GM19025 (cell line): ENCODE data around the gene PPP1R37.

Experiments used
- ATAC-seq: cut with Tn5 transposase; IDR thresholded peaks from one replicate; pipeline ENCODE4 v1.9.1; 2021; ENCODE audit warnings: mild to moderate bottlenecking, low read depth, moderate library complexity; ENCODE audit not compliant: unreplicated experiment

PPP1R37 gene

DNA sequence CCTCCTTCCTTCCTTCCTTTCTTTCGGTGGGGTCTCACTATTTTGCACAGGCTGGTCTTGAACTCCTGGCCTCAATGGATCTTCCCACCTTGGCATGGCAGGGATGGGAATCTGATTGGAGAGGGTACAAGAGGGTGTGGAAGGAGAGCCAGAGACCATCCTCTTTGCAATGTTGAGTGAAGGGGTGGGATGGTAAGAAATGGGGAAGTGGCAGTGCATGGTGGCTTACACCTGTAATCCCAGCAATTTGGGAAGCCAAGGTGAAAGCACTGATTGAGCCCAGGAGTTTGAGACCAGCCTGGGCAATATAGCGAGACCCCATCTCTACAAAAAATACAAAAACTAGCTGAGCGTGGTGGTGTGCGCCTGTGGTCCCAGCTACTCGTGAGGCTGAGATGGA lies 91.1 kb downstream of the PPP1R37 start:
- ATAC-seq: no peak

- no peak for ATAC-seq
These were observed 93.7 kb downstream of the PPP1R37 start for GRCh38 chr19:45186509-45187334.

- ATAC-seq: no peak
These were observed 94.6 kb downstream of the PPP1R37 start for GRCh38 chr19:45187421-45188100.

DNA sequence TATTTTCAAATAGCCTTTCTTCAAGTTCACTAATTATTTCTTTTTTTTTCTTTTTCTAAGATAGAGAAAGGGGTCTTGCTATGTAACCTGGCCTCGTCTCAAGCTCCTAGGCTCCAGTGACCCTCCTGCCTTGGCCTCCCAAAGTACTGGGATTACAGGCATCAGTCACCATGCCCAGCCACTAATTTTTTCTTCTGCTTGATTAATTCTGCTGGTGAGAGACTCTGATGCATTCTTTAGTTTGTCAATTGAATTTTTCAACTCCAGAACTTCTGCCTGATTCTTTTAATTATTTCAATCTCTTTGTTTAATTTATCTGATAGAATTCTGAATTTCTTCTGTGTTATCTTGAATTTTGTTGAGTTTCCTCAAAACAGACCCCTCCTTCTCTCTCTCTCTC lies 97.0 kb downstream of the PPP1R37 start:
- no peak for ATAC-seq

DNA sequence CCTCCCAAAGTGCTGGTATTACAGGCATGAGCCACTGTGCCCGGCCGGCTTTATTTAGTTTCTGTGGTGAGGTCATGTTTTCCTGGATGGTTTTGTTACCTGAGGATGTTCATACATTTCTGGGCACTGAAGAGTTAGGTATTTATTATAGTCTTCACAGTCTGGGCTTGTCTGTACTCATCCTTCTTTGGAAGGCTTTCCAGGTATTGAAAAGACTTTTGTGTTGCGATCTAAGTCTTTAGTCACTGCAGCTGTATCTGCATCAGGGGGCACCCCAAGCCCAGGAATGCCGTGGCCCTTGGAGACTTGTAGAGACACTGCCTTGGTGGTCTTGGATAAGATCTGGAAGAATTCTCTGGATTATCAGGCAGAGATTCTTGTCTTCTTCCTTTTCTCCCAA lies 98.4 kb downstream of the PPP1R37 start:
- no peak for ATAC-seq

- no peak for ATAC-seq
These were observed 102.8 kb downstream of the PPP1R37 start for GRCh38 chr19:45195764-45196163.
